HL-60/S4 treated with phorbol 12-myristate 13-acetate at 8.2 ng/mL for 4 days and 3 days (cell line): Measurements from ENCODE around the gene PBX2.
"Not testable (repeated sequence)": the region's sequence is repeated elsewhere in the genome, so short reads cannot be mapped to it uniquely, and the experiment has no call there.

Experiments used
- in situ Hi-C: fragments of 300-500 bp; cut with MboI; formaldehyde crosslinking; loops from 2 replicates; pipeline ENCODE4 v1.15.0; 2022; ENCODE audit warnings: low sequenced_read_pairs

Gene PBX2

GRCh38 chr6:32190054-32190851 lies at the start of gene PBX2:
Gene PBX2, minus strand, starts transcription at chr6:32190202. Its CDS starts 287 bp downstream, at chr6:32189915.
- in situ Hi-C loops = no loop called here

GRCh38 chr6:32239462-32239861 lies 49.5 kb upstream of the PBX2 start:
- in situ Hi-C loops = no loop called here

GRCh38 chr6:32234934-32235333 lies 44.9 kb upstream of the PBX2 start:
- in situ Hi-C loops = no loop called here

- in situ Hi-C loops = no loop called here
Observed at GRCh38 chr6:32226434-32226833, 36.4 kb upstream of the PBX2 start.

GRCh38 chr6:32224696-32225095 lies 34.7 kb upstream of the PBX2 start:
- in situ Hi-C loops = no loop called here

GRCh38 chr6:32223258-32224235 lies 33.5 kb upstream of the PBX2 start, which contains the start of gene NOTCH4:
Gene NOTCH4, minus strand, starts transcription at chr6:32224067. Its CDS starts 139 bp downstream, at chr6:32223928.
- in situ Hi-C loops = no loop called here

- in situ Hi-C loops = no loop called here
Observed at GRCh38 chr6:32222333-32223230, 32.6 kb upstream of the PBX2 start.

GRCh38 chr6:32220021-32220420 lies 30.0 kb upstream of the PBX2 start:
- in situ Hi-C loops = no loop called here

- in situ Hi-C loops = no loop called here
Observed at GRCh38 chr6:32218167-32218566, 28.2 kb upstream of the PBX2 start.

- in situ Hi-C loops = no loop called here
Observed at GRCh38 chr6:32216998-32217397, 27.0 kb upstream of the PBX2 start.

GRCh38 chr6:32216285-32216684 lies 26.3 kb upstream of the PBX2 start:
- in situ Hi-C loops = no loop called here

GRCh38 chr6:32215617-32216016 lies 25.6 kb upstream of the PBX2 start:
- in situ Hi-C loops = no loop called here

- in situ Hi-C loops = no loop called here
Observed at GRCh38 chr6:32214126-32214525, 24.1 kb upstream of the PBX2 start.

- in situ Hi-C loops = no loop called here
Observed at GRCh38 chr6:32213649-32214048, 23.6 kb upstream of the PBX2 start.

- in situ Hi-C loops = no loop called here
Observed at GRCh38 chr6:32212076-32212760, 22.2 kb upstream of the PBX2 start.

GRCh38 chr6:32211432-32211831 lies 21.4 kb upstream of the PBX2 start:
- in situ Hi-C loops = not testable (repeated sequence)

- in situ Hi-C loops = no loop called here
Observed at GRCh38 chr6:32210191-32210601, 20.2 kb upstream of the PBX2 start.

GRCh38 chr6:32208996-32209395 lies 19.0 kb upstream of the PBX2 start:
- in situ Hi-C loops = no loop called here

- in situ Hi-C loops = no loop called here
Observed at GRCh38 chr6:32204268-32204715, 14.3 kb upstream of the PBX2 start.
